Stimulated activated CD4-positive, alpha-beta T cell treated with anti-CD3 and anti-CD28 coated beads, Interleukin-12 subunit alpha, Interleukin-12 subunit beta, amount 100 ng/mL, for 48 hours (primary cell): Measurements from ENCODE around the gene RRBP1.

ENCODE experiments used
- DNase-seq, 3 donors: peaks; one replicate each; pipeline ENCODE4 v3.0.0-alpha.2; 2020; ENCODE audit warnings: low read depth in 2 of 3, low spot score in 1 of 3

RRBP1 gene

DNA sequence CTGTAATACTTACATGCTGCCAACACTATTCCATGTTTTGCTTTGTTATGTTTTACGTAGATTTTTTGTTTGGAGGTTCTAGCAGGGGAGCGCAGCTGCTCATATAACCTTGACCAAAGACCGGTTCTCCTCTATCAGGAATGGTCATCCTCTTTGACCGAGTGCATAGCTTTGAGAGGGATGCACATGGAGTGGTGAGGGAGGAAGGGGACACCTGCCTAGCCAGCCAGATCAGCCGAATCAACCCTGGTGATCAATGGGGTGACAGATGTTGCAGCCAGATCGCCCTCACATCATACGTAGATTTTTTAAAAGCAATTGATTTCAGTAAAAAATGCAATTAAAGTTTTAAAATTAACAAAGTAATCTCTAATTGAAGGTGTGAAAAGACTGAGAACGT lies 105.8 kb downstream of the RRBP1 start:
- DNase-seq = no peak

DNA sequence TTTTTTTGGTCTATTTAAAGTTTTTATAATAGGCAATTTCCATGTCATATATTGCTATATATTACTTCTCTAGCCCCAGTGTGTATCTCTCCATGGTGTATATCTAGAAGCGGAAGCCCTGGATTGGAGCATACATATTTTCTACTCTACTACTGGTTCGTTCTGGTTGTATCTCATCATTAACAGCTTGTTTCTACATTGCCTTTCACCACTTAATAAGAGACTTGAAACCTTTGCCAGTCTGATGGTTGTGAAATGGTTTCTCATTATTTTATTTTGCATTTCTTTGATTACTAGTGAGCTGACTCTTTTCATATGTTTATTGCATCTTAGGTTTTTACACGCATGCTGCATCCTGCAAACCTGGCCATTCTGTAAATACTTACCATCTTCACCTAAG lies 108.6 kb downstream of the RRBP1 start:
- no peak for DNase-seq

DNA sequence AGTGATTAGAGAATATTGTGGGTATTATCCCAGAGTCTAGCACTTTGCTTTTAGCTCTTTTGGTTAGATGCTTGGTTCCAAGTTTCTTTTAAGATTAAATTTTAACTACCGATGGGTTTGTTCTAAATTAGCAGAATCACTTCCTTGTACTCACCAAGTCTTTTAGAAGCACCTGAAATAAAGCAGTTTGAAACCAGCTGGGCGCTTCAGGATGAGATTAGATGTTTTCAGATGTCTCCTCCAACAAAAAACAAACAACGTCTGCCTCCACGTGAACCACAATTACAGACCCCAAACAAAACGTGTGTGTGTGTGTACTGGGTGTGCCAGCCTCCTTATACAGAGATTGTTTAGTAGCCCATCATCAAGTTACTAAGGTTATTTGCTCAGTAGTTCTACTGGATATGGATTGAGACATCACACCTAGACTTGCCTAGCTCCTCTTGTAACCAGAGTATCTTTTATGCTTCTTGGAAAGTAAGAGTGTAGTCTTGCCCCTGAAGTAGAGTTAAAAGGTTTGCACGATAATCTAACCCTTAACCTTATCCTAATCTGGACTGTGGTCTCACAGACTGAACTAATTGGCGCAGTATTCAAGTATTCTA lies 109.9 kb downstream of the RRBP1 start:
- no peak for DNase-seq

DNA sequence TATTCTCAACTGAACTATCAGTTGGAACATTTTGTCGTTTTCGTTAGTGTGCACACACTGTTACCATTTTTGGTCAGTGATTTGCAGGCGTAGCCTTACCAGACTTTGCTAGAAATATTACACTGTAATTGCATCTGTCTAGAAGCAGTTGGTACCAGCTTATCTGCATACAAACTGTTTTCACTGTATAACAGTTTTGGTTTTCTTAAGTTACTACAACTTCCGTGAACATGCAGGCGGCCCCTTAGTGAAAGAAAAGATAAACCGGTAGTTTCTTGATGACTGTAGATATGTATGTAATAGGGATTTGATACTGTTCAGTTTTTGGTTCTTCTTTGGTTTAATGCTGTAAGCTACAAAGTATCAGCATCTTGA lies 110.9 kb downstream of the RRBP1 start:
- no peak for DNase-seq

DNA sequence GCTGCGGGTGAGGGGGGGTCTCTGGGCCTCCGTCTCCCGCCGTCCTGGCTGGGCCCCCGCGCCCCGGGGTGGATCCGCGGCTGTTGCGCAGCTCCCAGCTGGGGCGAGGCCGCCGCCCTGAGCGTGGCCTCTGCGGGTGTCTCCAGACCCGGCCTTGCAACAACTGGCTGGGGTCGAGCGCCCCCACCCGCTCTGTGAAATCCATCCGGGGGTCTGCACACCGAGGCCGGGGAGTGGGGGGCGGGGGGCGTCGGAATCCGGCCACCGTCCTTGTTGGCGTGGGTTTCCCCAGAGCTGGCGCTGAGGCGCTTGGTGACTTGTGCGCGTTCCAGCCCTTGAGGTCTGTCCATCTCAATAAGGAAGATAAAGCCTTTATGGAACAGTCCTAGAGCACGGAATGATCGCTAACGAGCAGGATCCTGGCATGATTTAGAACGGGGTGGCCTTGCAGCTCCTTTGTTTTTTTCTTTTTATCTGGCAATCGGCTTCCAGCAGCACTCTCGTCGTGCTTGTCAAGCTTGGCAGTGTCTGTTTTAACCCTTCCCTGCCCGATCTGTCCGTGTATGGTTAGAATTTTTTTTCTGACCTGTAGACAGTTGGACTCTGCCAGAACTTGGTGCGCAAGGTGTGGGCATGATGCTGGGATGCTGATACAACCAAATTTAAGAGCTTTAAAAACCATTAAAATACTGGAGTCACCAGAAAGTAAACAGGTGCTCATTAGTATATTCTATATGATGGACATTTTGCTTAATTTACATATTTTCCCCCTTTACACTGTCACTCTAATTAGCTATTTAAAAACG lies 111.5 kb downstream of the RRBP1 start:
- peak in 1 of 3 donors; percentile 22 for DNase-seq

DNA sequence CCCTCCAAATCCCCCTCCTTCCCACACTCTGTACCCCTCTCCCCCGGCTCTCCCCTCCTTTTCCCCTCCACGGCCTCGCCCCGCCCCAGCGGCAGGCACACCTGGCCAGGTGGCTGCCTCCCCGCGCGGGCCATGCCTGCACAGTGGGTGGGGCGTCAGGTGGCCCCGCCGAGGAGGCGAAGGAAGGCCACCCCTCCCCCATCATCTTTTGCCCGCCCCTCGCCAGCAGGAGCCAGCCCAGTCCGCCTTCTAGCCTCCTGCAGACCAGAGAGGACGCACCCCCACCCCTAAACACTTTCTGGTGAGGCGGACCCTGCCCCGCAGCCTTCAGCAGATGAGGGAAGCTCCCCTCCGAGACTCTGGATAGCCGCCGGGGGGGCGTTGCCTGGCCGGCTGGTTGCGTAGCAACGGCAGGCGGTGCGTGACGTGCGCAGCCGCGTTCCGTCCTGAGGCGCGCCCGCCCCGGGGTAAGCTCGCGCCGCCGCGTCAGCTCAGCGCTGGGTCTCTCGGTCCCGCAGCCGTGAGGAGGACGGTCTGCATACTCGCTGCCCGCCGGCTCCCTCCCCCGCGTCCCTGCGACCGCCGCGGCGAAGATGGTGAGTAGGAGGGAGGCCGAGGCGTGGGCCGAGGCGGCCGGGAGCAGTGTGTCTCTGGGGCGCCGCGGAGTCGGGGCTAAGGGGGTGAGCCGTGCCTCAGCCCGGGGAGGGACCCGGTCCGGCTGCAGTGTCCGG lies 112.3 kb downstream of the RRBP1 start, which contains the start of gene DSTN:
DSTN (plus strand) TSS at position 460 of the 731 bp plus-strand sequence; CDS start at position 594, 134 bp downstream.
- peak; percentile 66 to 85 (median 72) for DNase-seq

DNA sequence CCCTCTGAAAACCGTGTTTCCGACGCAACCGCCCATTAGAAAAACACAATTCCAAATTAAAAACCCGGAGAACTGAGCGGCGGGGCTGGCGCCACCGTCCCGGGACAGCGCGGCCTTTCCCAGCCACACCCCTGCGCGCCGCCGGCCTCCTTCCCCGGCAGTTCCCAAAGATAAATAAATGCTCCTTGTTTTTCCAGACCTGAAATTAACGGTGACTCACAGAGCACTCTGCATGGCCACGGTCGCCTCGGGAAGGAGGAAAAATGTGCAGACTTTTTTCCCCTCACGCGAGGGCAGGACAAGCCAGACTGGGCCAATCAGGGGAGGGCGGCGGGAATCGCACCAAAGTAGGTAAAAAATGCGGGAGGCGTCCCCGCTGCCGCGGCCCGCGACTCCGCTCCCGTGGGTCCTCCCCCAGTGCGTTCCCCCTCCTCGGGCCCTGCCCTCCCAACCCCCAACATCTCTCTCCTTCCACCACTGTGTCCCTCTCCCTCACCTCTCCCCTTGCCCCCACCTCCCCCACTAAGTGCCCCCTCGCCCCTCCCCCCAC lies 113.0 kb downstream of the RRBP1 start:
- no peak for DNase-seq

DNA sequence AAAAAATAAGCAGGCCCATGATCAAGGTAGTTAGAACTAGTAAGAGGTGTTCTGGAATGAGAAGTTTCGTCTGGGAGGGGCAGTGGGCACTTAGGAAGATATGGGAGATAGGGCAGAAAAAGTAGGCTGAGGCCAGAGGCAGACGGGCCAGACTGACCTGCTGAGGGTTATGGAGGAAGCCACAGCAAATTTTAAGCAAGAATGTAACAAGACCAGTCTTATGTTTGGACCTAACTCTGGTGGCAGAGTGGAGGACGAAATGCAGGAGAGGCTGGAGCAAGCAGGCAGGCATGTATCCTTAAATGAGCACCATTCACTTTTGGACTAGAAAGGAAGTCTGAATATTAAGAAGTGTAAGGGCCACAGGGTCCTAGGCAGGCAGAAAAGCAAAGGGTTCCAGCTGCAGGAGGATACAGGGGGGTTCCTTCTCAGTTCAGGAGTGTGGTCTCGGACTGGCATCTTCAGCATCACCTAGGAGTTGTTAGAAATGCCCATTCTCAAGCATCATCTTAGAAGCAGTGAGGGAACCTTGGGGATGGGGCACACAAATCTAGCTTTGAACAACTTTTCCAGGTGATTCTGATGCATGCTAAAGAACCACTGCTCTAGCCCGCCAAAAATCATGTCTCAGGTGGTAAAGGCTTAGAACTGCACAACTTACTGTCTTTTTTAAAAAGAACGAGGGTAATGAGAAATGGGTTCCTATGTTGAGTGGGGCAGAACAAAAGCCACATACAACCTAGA lies 113.8 kb downstream of the RRBP1 start:
- no peak for DNase-seq

DNA sequence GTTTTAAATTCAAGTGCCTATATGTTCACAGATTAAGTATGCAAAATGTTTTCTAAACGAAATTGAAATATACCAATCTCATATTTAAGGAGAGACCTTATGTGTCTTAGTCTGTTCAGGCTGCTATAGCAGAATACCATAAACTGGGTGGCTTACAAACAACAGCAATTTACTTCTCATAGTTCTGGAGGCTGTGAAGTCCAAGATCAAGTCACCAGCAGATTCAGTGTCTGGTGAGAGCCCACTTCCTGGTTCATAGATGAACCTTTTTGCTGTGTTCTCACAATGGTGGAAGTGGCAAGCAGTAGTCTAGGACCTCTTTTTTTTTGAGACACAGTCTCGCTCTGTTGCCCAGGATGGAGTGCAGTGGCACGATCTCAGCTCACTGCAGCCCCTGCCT lies 115.7 kb downstream of the RRBP1 start:
- DNase-seq = no peak

DNA sequence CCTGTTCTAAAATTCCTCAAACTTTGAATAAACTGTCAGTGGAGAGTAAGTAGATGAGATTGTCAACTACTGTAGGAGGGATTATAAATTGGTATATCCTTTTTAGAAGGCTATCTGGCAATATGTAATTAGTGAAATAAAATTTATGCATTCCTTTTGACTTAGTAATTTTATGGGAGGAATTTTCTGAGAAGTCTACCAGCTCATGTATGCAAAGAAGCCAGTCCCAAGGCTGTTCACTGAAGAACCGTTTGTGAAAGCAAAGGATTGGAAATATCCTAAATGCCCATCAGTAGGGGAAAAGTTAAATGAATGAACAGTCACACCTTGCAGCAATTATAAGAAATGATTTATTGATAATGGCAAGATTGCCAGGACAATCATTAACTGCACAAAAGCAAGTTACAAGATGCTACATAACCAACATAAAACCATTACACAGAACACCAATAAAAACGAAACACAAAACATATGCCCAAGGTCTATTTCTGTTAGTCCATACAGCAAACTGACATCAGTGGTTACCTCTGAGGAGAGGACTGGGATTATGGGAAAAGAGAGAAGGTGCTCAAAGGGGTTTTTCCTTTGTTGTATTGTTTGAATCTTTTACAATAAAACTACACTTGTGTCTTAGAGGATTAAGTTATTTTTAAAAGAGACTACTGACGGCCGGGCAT lies 116.7 kb downstream of the RRBP1 start:
- DNase-seq = no peak
